Stimulated activated CD4-positive, alpha-beta T cell treated with anti-CD3 and anti-CD28 coated beads, Interleukin-15, amount 100 ng/mL, for 48 hours (primary cell): Measurements from ENCODE around the gene DNAJB14.
A peak's percentile ranks its signal among the peaks of the same experiment; 100 is the strongest.

Source experiments
- DNase-seq, 2 donors: peaks; one replicate each; pipeline ENCODE4 v3.0.0-alpha.2; 2020; ENCODE audit warnings: low read depth in 2 of 2

Gene DNAJB14

DNA sequence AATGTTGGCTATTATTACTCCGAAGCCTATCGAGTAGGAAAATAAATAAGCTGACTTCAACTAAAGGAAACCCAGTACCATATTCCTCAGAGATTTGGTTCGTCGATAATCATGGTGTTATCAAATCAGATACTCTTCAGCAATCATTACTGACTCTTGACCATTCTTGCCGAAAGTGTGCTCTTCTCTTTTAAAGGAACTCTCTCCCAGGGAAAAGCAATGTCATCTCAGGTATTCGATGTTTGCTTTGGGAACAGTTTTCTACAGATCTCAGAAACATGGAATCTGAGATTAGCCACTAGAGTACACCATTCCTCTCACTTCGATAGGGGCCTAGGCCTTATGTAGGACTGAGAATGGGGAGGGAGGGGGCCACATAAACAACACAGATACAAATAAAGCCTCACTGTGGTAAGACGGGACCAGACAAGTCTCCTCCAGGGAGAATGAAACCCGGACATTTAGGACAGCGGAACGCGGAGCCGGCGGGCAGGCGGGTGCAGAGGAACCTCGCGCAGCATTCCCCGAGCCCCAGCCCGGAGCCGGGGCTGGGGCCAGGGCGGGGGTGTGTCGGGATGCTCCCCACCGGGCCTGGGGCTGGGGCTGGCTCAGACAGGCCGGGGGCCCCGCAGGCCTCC, 581 bp downstream of the DNAJB14 start:
- no peak for DNase-seq

DNA sequence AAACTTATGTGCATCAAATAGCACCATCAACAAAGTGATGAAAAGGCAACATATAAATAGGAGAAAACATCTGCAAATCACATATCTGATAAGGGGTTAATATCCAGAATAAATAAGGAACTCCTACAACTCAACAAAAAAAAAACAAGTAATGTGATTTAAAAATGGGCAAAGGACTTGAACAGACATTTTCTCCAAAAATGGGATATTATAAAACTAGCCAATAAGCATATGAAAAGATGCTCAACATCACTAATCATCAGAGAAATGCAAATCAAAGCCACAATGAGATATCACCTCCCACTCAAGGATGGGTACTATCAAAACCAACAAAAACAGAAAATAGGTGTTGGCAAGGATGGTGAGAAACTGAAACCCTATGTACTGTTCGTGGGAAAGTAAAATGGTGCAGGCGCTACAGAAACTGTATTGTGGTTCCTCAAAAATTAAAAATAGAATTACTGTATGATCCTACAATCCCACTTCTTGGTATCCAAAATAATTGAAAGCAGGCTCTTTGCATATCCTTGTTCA, 2.4 kb downstream of the DNAJB14 start:
- DNase-seq, result no peak

DNA sequence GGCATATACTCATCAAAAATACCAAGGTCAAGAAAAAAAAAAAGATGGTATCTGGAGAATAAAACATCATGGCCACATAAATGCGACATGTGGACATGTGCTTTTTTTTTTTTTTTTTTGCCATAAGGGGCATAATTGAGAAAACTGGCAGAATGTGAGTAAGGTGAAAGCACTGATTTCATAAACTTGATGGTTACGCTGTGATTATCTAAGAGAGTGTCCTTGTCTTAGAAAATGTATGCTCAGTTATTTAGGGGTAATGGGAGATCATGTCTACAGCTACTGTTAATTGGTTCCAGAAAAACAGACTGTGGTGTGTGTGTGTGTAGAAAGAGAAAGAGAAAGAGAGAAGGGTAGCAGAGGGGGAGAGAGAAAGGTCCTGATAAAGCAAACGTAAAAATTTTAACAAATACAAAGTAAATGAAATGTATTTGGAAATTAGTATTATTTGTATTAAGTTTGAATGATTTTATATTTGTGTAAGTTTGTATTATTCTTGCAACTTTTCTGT, 8.1 kb downstream of the DNAJB14 start:
- no peak for DNase-seq

DNA sequence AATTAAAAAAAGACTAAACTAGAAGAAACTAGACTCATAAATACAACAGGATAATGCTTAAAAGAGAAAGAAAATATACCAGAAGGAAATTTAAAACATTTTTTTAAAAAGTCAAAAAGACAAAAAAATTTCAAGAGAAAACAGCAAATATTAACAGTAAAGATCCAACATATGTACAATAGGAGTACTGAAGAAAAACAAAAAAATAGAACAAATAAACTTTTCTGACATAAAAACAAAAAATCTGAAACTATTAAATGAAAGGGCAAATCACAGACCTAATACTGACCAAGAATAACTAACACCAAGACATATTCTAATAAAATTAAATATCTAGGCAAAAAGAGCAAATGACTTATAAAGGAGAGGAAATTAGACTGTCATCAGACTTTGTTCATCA, 11.5 kb downstream of the DNAJB14 start:
- DNase-seq, result no peak

DNA sequence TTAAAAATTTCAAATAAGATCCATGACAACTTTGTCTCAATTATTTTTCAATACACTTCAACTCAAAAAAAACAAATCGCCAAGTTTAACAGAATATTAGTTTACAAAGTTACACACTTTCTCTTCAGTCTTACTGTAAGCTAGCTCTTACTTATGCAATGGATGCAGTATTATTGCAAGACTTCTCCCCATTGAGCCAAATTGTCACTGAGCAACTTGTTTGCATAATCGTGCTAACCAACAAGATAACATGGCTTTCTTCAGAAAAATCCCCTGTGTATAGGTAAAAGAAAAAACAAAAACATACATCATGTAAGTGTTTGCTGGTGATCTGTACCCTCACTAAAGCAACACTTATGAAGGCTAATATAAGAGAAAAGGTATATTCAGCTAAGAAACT, 18.9 kb downstream of the DNAJB14 start:
- DNase-seq, result no peak

DNA sequence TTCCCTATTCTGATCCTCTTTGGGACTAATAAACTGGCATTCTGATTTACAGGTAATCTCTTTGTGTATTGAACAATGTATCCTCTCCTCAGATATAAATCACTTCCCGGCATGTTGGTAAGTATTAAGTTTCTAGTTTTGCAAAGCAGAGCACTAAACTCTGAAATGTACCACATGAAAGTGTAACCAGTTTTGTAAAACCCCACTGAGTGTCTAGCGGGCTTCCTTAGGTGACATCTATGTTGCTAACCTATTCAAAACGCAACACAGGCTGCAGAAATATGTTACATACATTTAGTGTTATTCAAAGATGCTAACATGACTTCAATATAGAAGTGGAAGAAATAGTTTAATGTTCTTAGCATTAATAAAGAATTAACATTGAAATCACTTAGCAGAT, 25.2 kb downstream of the DNAJB14 start:
- DNase-seq, result no peak

DNA sequence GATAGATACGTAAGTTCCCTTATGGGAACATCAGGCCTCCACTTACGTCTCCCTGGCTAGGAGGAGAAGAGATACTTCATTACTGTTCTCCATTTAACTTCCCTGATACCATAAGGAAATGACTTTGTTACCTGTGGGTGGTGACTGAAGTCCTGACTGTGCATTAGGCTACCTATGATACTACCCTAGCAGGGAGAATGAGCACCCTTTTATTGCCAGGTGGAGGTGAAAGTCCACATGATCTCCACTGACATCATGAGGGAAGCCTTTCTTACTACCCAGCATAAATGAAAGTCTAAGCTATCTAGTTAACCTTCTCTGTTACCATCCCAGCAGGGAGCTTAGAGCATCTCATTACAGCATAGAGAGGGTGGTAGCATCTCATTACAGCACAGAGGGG, 27.8 kb downstream of the DNAJB14 start:
- DNase-seq, result no peak

DNA sequence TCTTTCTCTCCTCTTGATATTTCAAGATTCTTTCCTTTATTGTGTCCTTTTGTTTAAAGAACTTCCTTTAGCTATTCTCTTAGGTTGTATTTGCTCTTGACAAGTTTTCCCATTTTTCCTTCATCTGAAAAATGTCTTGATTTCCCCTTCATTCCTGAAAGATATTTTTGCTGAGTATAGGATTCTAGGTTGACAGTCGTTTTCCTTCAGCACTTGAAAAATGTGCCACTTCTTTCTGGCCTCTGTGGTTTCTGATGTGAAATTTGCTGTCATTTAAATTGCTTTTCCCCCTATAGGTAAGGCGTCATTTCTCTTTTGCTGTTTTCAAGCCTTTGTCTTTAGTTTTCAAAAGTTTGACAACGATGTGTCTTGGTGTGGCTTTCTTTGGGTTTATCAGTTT, 28.8 kb downstream of the DNAJB14 start:
- DNase-seq, result no peak

DNA sequence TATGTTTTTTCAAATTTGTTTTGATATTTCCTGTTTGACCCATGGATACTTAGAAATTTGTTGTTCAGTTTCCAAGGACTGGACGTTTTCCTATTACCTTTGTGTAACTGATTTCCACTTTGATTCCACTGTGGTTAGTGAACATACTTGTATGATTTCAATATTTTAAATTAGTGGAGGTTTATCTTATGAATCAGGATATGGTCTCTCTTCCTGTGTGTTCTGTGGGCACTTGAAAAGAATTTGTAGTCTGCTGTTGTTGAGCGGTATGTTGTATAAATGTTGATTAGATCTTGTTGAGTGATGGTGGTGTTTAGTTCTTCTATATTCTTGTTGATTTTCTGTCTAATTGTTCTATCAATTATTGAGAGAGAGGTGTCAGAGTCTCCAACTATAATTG, 31.0 kb downstream of the DNAJB14 start:
- DNase-seq, result no peak

DNA sequence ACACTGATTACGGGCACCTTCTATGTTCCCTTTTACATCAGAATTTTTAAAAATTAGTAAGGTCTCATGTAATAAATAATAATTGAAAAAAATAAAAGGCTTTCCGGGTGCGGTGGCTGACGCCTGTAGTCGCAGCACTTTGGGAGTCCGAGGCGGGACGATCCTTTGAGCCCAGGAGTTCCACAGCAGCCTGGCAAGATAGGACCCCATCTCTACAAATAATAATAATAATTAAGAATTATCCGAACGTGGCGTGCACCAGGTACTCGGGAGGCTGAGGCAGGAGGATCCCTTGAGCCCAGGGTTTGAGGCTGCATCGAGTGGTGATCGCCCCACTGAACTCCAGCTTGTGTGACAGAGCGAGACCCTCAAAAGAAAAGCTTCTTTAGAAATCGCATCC, 51.4 kb downstream of the DNAJB14 start:
- DNase-seq, result no peak

DNA sequence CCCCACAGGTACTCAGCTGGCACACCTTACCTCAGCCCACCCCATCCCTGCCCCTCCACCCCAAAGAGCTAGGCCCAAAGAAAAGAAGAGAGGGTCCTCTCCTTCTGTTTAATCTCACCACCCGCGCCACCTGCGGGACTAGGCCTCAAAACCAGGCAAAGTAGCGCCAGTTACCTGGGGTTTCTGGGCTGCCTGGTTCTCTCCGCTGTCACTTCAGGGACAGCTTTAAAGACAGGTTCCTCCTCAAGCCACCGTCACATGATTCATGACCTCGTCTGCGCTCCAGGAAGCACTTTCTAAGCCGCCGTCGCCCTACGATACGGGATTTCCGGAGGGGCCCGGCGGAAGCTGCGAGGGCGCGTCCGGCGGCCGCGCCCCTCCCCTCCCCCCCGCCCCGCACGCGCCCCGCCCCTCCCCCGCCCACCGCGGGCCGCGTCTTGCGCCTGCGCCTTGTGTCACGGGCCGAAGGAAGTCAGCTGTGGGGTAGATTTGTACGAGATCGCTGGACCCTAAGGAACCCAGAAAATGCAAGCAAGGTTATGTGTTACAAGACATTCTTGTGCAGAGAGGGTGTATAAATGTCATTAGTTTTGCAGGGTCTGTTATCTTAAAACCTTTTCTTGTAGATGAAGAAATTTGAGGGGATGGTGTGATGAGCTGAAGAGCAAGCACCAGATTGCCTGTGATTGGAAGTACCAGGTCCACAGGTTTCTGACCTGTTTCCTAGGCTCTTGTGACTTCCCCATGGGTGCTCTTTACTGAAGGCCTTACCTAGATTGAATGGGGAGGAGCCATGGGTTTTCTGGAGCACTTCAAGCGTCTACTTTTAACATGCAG, 52.0 kb downstream of the DNAJB14 start, which contains the start of gene LAMTOR3:
Gene LAMTOR3, minus strand, starts transcription at position 267 of the 837 bp plus-strand sequence. CDS start 464 bp downstream, outside the sequence.
- DNase-seq, result peak; percentile 81 to 82

DNA sequence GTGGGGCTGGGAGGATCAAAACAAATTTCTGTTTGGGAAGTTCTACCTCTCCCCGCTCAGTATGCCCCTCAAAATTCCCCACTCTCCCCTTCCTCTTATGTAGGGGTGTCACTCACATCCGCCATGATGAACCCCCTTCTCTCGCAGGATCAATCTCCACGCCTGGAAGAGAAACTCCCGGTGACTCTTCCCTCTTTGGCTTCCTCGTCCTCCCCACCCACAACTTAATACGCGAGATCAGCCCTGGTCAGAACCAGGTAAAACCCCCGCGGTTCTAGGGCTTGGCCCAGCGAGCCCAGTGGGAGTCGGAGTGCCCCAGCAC, 52.6 kb downstream of the DNAJB14 start:
- DNase-seq, result no peak

DNA sequence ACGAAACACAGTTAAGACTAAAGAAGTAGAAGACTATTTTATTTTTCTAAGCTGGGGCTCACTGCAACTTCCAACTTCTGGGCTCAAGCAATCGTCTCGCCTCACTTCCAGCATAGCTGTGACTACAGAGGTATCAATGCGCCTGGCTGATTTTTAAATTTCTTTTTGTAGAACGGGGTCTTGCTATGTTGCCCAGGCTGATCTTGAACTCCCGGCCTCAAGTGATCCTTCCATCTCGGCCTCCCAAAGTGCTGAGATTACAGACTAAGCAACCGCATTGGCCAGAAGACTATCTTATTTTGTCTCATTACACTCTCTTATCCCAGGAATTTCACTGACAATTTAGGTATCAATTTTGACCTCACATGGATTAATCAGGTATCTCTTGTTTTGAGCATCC, 53.4 kb downstream of the DNAJB14 start:
- no peak for DNase-seq

DNA sequence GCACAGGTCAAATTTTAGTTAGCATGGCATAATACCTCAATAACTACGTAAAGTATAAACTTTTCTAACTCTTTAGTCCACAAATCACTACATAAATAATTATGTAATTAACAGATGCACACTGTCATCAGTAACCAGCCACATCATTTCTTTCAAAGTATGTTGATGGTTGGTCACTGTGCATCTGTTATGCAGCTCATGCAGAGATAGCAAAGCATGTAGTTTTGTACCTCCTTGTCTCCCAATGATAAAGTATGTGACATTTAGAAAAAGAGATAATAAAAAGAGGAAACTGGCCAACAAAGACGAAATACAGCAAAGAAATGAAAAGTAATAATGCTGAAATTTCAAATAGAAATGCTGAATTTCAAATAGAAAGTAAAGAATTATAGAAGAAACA, 55.1 kb downstream of the DNAJB14 start:
- DNase-seq, result no peak

DNA sequence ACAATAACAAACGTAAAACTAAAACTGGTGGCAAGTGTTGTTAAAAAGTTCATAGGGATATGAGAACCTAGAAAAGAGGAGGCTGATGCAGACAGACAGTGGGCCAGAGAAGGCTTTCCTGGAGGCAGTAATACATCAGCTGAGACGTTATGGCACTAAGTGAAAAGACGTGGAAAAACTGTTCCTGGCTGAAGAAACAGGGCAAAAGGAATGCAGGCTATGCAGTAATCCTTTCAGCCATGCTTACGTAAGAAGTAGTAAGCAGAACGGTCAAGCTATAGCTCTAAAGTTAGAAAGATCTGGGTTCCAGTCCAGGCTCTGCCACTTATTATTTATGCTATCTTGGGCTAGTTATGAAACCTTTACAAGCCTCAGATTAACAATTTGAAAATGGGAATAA, 58.6 kb downstream of the DNAJB14 start:
- no peak for DNase-seq

DNA sequence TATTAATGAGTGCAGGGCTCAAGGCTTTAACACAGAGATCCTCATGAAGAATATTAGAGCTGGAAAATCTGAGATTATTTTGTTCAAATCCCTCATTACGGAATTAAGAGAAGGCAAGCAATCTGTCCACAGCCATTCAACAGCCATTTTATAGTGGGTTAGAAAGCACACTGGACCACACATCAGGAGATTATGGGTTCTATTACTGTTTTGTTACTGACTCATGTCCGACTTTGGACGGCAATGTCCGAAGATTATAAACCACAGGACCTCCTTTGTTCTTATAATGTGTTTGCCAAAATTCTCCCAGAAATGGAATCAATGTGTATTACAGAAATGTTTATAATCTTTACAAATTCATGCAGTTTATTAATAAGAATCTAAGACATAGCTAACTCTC, 60.3 kb downstream of the DNAJB14 start:
- DNase-seq, result no peak

DNA sequence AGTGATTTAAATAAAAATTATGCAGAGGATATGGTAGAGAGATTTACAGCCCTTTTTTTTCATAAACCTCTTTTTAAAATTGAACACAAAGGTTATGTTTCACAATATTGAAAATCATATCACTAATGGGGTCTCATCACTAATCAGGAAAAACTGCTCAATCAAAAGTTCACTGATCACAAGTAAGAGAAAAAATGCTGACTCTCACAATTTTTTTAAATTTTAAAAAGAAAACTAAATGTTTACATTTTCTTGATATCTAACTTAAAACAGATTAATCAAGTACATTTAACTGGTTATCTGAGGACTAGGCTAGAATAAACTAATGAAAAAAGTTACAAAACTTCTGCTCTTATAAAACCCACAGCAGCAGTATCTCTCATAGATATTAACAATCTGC, 60.7 kb downstream of the DNAJB14 start:
- no peak for DNase-seq

DNA sequence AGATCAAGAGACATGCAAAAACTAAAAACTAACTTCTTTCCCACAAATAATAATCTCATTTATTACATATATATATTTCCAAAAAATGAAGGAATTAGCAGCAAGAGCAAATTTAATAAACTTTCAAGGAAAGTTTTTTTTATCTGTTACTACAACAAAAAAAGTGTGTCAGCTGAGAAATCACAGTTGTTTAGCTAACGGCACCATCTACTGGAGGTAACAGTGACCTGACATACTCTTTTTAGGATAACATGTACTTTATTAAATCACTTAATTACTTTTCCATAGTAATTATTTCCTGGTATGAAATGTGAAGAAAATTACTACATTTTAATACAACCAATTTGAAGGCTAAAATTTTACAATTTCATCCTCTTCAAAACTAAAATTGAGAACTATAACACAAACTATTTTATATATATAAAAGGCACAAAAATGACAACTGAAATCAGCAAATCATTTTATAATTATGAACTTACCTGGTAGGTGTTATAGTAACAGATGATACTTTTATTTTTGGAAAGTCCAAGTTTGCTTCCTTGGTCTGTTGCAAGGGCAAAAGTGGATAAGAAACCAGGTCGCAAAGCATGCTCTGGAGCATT, 61.3 kb downstream of the DNAJB14 start:
- no peak for DNase-seq

DNA sequence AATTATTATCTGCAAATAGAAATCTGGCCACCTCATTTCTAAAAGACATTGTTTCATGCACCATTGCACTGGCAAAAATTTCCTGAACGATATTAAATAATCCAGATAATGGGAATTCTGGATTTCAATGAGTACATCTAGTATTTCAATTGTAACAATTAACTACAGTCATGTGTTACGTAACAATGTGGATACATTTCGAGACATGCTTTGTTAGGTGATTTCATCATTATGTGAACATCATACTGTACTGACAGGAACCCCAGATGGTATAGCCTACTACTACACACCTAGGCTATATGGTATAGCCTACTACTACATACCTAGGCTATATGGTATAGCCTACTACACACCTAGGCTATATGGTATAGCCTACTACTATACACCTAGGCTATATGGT, 67.0 kb downstream of the DNAJB14 start:
- DNase-seq, result no peak

DNA sequence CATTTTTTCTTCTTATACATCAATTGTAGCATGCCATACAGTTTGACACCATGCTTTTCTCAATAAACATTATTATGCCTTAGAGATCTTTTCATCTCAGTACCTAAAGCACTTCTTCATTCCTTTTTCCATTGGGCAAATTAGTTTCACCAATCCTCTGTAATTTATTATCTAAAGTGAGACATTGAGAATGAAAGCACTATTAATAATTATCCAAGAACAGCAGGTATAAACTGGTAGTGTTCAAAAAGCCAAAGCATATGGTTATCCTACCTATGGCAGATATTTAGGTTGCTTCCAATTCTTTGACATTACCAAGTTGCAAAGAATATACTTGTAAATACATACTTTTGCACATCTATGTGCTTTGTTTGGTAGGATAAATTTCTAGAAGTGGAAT, 67.8 kb downstream of the DNAJB14 start:
- no peak for DNase-seq

DNA sequence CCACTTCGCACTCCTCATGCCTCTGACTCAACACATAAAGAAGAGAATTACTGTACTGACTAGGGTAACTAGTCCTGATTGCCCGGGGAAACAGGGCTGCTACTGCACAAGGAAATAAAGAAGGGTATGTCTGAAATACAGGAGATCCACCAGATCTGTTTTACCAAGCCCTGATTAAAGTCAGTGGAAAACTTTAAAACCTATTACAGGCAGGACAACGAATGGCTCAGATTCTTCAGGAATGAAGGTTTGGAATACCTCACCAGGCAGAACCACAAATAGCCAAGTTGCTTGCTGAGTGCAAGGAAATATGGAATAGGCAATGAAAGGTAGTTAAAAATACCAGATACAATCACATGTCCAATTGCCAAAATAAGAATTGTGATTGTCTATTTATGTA, 69.5 kb downstream of the DNAJB14 start:
- DNase-seq, result no peak

DNA sequence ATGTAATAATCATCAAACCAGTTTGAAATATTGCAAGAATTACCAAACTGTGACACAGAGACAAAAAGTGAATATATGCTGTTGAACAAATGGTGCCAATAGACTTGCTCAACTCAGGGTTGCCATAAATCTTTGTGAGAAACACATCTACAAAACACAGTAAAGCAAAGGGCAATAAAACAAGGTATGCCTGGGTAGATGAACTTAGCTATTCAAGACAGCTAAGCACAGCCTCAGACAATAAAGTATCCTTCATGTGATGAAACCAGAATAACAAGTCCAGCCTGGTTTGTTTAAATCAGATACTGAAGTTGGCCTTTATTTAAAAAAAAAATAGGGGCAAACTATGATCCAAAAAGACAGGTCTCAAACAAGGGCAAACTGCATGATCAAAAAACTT, 71.3 kb downstream of the DNAJB14 start:
- DNase-seq, result no peak

DNA sequence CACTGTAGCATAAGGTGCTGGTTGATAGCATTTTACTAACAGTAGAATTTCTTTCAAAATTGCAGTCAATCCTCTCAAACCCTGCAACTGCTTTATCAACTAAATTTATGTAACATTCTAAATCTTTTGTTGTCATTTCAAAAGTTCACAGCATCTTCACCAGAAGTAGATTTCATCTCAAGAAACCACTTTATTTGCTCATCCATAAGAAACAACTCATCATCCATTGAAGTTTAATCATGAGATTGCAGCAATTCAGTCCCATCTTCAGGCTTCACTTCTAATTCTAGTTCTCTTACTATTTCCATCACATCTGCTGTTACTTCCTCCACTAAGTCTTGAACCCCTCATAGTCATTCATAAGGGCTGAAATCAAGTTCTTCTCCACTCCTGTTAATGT, 73.8 kb downstream of the DNAJB14 start:
- DNase-seq, result no peak
